Measurements from ENCODE around the gene SEMA3B. TPM values are rescaled to one million over a fixed set of nuclear protein-coding genes. Genes with fewer than 3 reads are reported as not detected.

Gene SEMA3B
- total and polyA plus RNA-seq, 2 donors (not counting 3 experiments of a cell fraction or from before 2014, with no cell fraction given): 1.2 to 1.5 TPM

DNA sequence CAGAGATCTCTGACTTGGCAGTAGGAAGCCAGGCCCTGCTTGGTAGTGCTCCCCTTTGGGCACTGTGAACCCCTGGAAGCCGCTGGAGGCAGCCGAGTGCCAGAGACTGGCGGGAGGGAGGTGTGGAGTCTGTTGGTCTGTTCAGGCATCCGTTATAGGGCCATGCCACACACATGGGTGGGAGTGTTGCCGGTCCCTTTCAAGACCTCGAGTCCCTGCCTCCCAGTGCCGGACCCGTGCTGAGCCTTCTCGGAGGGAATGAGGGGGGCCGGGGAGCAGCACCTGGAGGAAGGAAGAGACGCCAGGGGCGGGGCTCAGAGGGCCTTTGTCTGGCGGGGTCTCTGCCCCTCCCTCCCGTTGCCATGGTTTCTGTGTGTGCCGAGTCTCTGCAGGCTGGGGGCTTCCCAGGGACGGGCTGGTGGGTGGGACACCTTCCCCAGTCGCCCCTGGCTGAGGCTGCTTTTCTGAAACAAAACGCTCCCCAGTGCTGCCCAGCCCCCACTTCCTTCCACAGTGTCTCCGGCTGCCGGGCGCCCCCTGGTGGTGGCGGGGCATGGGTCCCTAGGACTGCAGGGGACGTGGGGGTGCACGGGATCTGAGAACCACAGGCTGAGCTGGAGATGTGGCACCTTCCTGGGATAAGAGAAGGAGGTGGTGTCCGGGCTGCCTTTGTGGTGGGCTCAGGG is 23.0 kb upstream of the SEMA3B start:
- H3K9ac ChIP-seq (replicated peaks; ENCODE audit: extremely low read depth, insufficient read depth, low read length): peak overlapping the region; percentile 56
- no peaks in the 10 kb centered on the region for H3K9me3 ChIP-seq (replicated peaks; ENCODE audit: control insufficient read depth, insufficient read depth, low read length)
- no peaks in the 10 kb centered on the region for H4K20me1 ChIP-seq (replicated peaks; ENCODE audit: control insufficient read depth, extremely low read depth, insufficient read depth, low read length)
- TF ChIP-seq POLR2AphosphoS5 (IDR thresholded peaks at IDR 0.05; ENCODE audit: insufficient read depth, low read depth, low read length) (peak; percentile 4), GATA2 (IDR thresholded peaks at IDR 0.05; ENCODE audit: insufficient read depth, insufficient read length, low read depth, low read length) (no peak), MYC (IDR thresholded peaks at IDR 0.05; ENCODE audit: low read depth, low read length) (no peak), CTCF (IDR thresholded peaks at IDR 0.05; ENCODE audit: extremely low read depth in 1 of 2, insufficient read depth in 1 of 2, low read depth in 1 of 2, low read length in 2 of 2) (peak; percentile 98 to 99), POLR2A (IDR thresholded peaks at IDR 0.05; ENCODE audit: low read depth, low read length) (peak; percentile 6)
- H3K27me3 ChIP-seq (ENCODE audit: control insufficient read depth in 2 of 2, insufficient read depth in 2 of 2, low read length in 2 of 2): no peaks in the 10 kb centered on the region
- peak overlapping the region; percentile 86 for H3K27ac ChIP-seq (ENCODE audit: insufficient read depth, low read depth, low read length)
- peak overlapping the region; percentile 32 for H3K4me2 ChIP-seq (ENCODE audit: insufficient read depth, low read length)
- intact Hi-C loops (cut with micrococcal nuclease): loop anchor here (1.0 to 2.0 kb wide), 5 partner anchors 8 to 27 kb away; no protein-coding TSS in a partner anchor
- dilution Hi-C loops (cut with MboI; ENCODE audit: extremely low pct_ligation_motif_present, low sequenced_read_pairs): no loop called here
- no peak overlapping the region for H2AFZ ChIP-seq (ENCODE audit: low read depth, low read length)
- no TSS peak for BruUV-seq (replicated peaks)
- H3K79me2 ChIP-seq (ENCODE audit: control insufficient read depth, insufficient read depth, low read length): peaks cover 91% of the 10 kb centered on the region
- POLR2A ChIA-PET: interaction anchor here (1.0 to 1.9 kb wide), 4 partner anchors 10 to 82 kb away, joined by 3 to 14 read pairs (median 4); partner anchors contain the start of genes GNAI2, SEMA3B and TUSC2
- peaks cover 92% of the 10 kb centered on the region for H3K4me1 ChIP-seq (ENCODE audit: control insufficient read depth, extremely low read depth, insufficient read depth, low read length)
- H3K4me3 ChIP-seq (replicated peaks in 1 of 3; ENCODE audit: insufficient read depth in 1 of 3, low read depth in 1 of 3, low read length in 3 of 3): no peak overlapping the region
- peak; percentile 90 for DNase-seq (ENCODE audit: low read depth, low spot score)
- H3K36me3 ChIP-seq (ENCODE audit: control insufficient read depth in 2 of 2, extremely low read depth in 1 of 2, insufficient read depth in 2 of 2, low read length in 2 of 2): peaks cover 4 to 26% of the 10 kb centered on the region in 2 experiments
- CTCF ChIA-PET: interaction anchor here (0.5 to 3.7 kb wide), 25 partner anchors 8 to 407 kb away, joined by 3 to 134 read pairs (median 6); partner anchors contain the start of genes GNAI2, GNAT1 and IFRD2
- no peaks in the 10 kb centered on the region for H3K9me1 ChIP-seq (replicated peaks; ENCODE audit: control insufficient read depth, extremely low read depth, insufficient read depth, low read length)
- peak; percentile 95 for FAIRE-seq
